Measurements from ENCODE around the gene CD99.

DNA sequence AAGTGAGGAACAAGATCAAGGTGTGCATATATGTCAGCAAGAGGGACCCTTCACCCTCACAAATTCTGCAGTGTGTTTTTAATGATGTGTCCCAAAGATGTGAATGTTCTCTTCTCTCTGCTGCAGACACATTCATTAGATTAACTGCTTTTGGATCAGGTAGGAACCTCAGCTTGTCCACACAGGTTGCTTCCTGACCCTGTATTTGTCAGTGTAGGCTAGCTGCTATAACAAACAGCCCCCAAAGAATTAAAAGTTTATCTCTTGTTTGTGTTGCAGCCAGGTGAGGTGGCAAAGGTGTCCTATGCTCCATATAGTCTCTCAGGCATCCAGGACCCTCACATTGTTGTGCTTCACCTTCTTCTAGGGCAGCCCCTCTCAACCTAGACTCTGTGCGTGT, 78.5 kb downstream of the CD99 start:
- TF ChIP-seq, protein P1, sequence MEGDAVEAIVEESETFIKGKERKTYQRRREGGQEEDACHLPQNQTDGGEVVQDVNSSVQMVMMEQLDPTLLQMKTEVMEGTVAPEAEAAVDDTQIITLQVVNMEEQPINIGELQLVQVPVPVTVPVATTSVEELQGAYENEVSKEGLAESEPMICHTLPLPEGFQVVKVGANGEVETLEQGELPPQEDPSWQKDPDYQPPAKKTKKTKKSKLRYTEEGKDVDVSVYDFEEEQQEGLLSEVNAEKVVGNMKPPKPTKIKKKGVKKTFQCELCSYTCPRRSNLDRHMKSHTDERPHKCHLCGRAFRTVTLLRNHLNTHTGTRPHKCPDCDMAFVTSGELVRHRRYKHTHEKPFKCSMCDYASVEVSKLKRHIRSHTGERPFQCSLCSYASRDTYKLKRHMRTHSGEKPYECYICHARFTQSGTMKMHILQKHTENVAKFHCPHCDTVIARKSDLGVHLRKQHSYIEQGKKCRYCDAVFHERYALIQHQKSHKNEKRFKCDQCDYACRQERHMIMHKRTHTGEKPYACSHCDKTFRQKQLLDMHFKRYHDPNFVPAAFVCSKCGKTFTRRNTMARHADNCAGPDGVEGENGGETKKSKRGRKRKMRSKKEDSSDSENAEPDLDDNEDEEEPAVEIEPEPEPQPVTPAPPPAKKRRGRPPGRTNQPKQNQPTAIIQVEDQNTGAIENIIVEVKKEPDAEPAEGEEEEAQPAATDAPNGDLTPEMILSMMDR (IDR thresholded peaks at IDR 0.05): no peak
- TF ChIP-seq POLR2A (IDR thresholded peaks at IDR 0.05) (no peak), POLR2AphosphoS5 (IDR thresholded peaks at IDR 0.05; ENCODE audit: insufficient read depth in 1 of 2, low read depth in 1 of 2) (no peak)

Data from vagina (tissue), 2 donors.